Endothelial cell of umbilical vein (primary cell): Measurements from ENCODE around the gene SPAG4. TPM values are rescaled to one million over a fixed set of nuclear protein-coding genes. Genes with fewer than 3 reads are reported as not detected.

Experiments used
- BruUV-seq: library from RNA; stranded (reverse); fragments of 400-500 nt; replicated peaks from 2 replicates; lab custom pipeline; 2021; lab: Mats Ljungman, UMichigan
- CTCF ChIA-PET: fragments of 300-600, 350-600 bp; sonication (Branson Sonifier 250); formaldehyde crosslinking; loops from one replicate; lab custom pipeline; 2021; ENCODE audit warnings: antibody characterized with exemption, inconsistent platforms; lab: Charles Lee
- POLR2A ChIA-PET: fragments of 300-600, 350-600 bp; sonication (Branson Sonifier 250); formaldehyde crosslinking; loops from one replicate; lab custom pipeline; 2021; ENCODE audit warnings: antibody characterized with exemption, inconsistent platforms; lab: Charles Lee
- DNase-seq: peaks from one replicate; pipeline ENCODE4 v3.0.0-alpha.2; 2011; ENCODE audit warnings: low read depth, low spot score
- FAIRE-seq: peaks from 2 replicates; lab custom pipeline; 2011; peaks lifted over from hg19 to GRCh38; lab: Jason Lieb, UNC
- H2AFZ ChIP-seq: 2 replicates; pipeline ENCODE4 v1.6.0; 2012; ENCODE audit warnings: low read depth, low read length, control low read depth, inconsistent platforms
- H3K27ac ChIP-seq: 2 replicates; pipeline ENCODE4 v1.5.1; 2011; ENCODE audit warnings: low read depth, mild to moderate bottlenecking, control low read depth, low read length, moderate library complexity; ENCODE audit not compliant: insufficient read depth
- H3K27me3 ChIP-seq, 2 experiments: 2 replicates each; pipeline versions ENCODE4 v1.6.0 to v1.6.1; 2011; ENCODE audit warnings: low read length in 2 of 2, mixed read lengths in 1 of 2; ENCODE audit not compliant: control insufficient read depth in 2 of 2, insufficient read depth in 2 of 2
- H3K36me3 ChIP-seq, 2 experiments: 2 replicates in 1 of 2; 3 replicates in 1 of 2; pipeline ENCODE4 v1.5.1; 2011; ENCODE audit warnings: low read length in 2 of 2, mild to moderate bottlenecking in 1 of 2, moderate library complexity in 1 of 2; ENCODE audit not compliant: control insufficient read depth in 2 of 2, insufficient read depth in 2 of 2; ENCODE audit errors: extremely low read depth in 1 of 2
- H3K4me1 ChIP-seq: 3 replicates; pipeline ENCODE4 v1.5.1; 2011; ENCODE audit warnings: mild to moderate bottlenecking, low read length; ENCODE audit not compliant: control insufficient read depth, insufficient read depth; ENCODE audit errors: extremely low read depth
- H3K4me2 ChIP-seq: 2 replicates; pipeline ENCODE4 v1.6.1; 2011; ENCODE audit warnings: low read length, control low read depth, mixed read lengths; ENCODE audit not compliant: insufficient read depth
- H3K4me3 ChIP-seq, 3 experiments: fragments of 200-600 bp in 1 of 3; sonication (generic), shearing (Covaris generic) in 1 of 3; replicated peaks in 1 of 3; 2 replicates each; pipeline ENCODE4 v1.5.1; 2011 to 2016; ENCODE audit warnings: control low read depth in 3 of 3, low read length in 3 of 3, mild to moderate bottlenecking in 2 of 3, inconsistent platforms in 1 of 3, low read depth in 1 of 3, moderate library complexity in 1 of 3; ENCODE audit not compliant: insufficient read depth in 1 of 3
- H3K79me2 ChIP-seq: 2 replicates; pipeline ENCODE4 v1.6.0; 2012; ENCODE audit warnings: low read length, inconsistent platforms; ENCODE audit not compliant: control insufficient read depth, insufficient read depth
- H3K9ac ChIP-seq: replicated peaks from 2 replicates; pipeline ENCODE3; 2011; ENCODE audit warnings: low read length, control low read depth; ENCODE audit not compliant: insufficient read depth; ENCODE audit errors: extremely low read depth
- H3K9me1 ChIP-seq: replicated peaks from 3 replicates; pipeline ENCODE4 v1.6.0; 2011; ENCODE audit warnings: mild to moderate bottlenecking, low read length; ENCODE audit not compliant: control insufficient read depth, insufficient read depth; ENCODE audit errors: extremely low read depth
- H3K9me3 ChIP-seq: replicated peaks from 2 replicates; pipeline ENCODE4 v1.5.1; 2012; ENCODE audit warnings: low read length, inconsistent platforms; ENCODE audit not compliant: control insufficient read depth, insufficient read depth
- H4K20me1 ChIP-seq: replicated peaks from 2 replicates; pipeline ENCODE3; 2011; ENCODE audit warnings: mild to moderate bottlenecking, low read length; ENCODE audit not compliant: control insufficient read depth, insufficient read depth; ENCODE audit errors: extremely low read depth
- CTCF ChIP-seq, 2 donors: IDR thresholded peaks; 1 replicate in 1 of 2; 2 replicates in 1 of 2; pipeline ENCODE4 v1.5.1; 2011; ENCODE audit warnings: low read length in 2 of 2, mild to moderate bottlenecking in 2 of 2, moderate library complexity in 2 of 2, control low read depth in 1 of 2, inconsistent platforms in 1 of 2, low read depth in 1 of 2; ENCODE audit not compliant: insufficient read depth in 1 of 2; ENCODE audit errors: extremely low read depth in 1 of 2
- EZH2 ChIP-seq: IDR thresholded peaks from 2 replicates; pipeline ENCODE4 v1.6.1; 2012; ENCODE audit warnings: borderline replicate concordance, low read depth, mild to moderate bottlenecking, moderate library complexity, low read length, inconsistent platforms; ENCODE audit not compliant: severe bottlenecking
- FOS ChIP-seq: IDR thresholded peaks from 2 replicates; pipeline ENCODE4 v1.6.1; 2011; ENCODE audit warnings: mild to moderate bottlenecking, low read length, moderate library complexity, borderline replicate concordance; ENCODE audit not compliant: insufficient read depth
- GATA2 ChIP-seq: IDR thresholded peaks from 2 replicates; pipeline ENCODE4 v1.7.0; 2011; ENCODE audit warnings: low read depth, mild to moderate bottlenecking, moderate library complexity, mixed read lengths, low read length; ENCODE audit not compliant: insufficient read length, insufficient read depth
- JUN ChIP-seq: IDR thresholded peaks from 2 replicates; pipeline ENCODE4 v1.6.1; 2011; ENCODE audit warnings: borderline replicate concordance, low read depth; ENCODE audit not compliant: insufficient read length, insufficient read depth
- MAX ChIP-seq: IDR thresholded peaks from 2 replicates; pipeline ENCODE4 v1.6.1; 2011; ENCODE audit not compliant: insufficient read depth, insufficient read length
- MYC ChIP-seq: IDR thresholded peaks from one replicate; pipeline ENCODE4 v1.6.1; 2011; ENCODE audit warnings: mild to moderate bottlenecking, low read depth, low read length
- POLR2A ChIP-seq: IDR thresholded peaks from 2 replicates; pipeline ENCODE4 v1.6.1; 2012; ENCODE audit warnings: low read depth, mild to moderate bottlenecking, control low read depth, low read length
- POLR2AphosphoS5 ChIP-seq: IDR thresholded peaks from 2 replicates; pipeline ENCODE4 v1.6.1; 2012; ENCODE audit warnings: low read depth, mild to moderate bottlenecking, control low read depth, low read length, moderate library complexity; ENCODE audit not compliant: insufficient read depth
- dilution Hi-C: fragments of 300-500 bp; cut with MboI; formaldehyde crosslinking; loops from one replicate; pipeline ENCODE4 v1.15.0; 2019; ENCODE audit warnings: low sequenced_read_pairs; ENCODE audit not compliant: extremely low pct_ligation_motif_present
- intact Hi-C: fragments of 100-400 bp; cut with micrococcal nuclease; formaldehyde crosslinking; loops from one replicate; pipeline ENCODE4 v1.10.0; 2022
- polyA plus RNA-seq, 4 experiments: library from polyadenylated mRNA; depleted of rRNA in 3 of 4; stranded (reverse) in 3 of 4; unstranded in 1 of 4; fragments of >200 nt; gene quantifications; 2 replicates each; pipeline versions ENCODE4 v1.2.1 to v1.2.3, GENCODE V29; 2011 to 2012; ENCODE audit warnings: missing spikeins in 1 of 4
- total RNA-seq: library from RNA; stranded (reverse); gene quantifications from 2 replicates; pipeline ENCODE4 v1.2.3, GENCODE V29; 2021

SPAG4 gene
- total and polyA plus RNA-seq, 2 donors (not counting 3 experiments of a cell fraction or from before 2014, with no cell fraction given) = 3.7 to 9.5 TPM

- ChIA-PET POLR2A (no interaction called here), CTCF (interaction anchor here (1.4 kb wide), 1 partner anchor 34 kb away, joined by 3 read pairs; no protein-coding TSS in a partner anchor)
- no peak for DNase-seq
- Histone ChIP-seq H3K4me1 (peaks cover 8% of the 10 kb centered on the region), H4K20me1 (no peaks in the 10 kb centered on the region), H2AFZ (no peak overlapping the region), H3K36me3 (no peaks in the 10 kb centered on the region), H3K9me1 (no peaks in the 10 kb centered on the region), H3K9me3 (no peaks in the 10 kb centered on the region), H3K4me3 (no peak overlapping the region), H3K9ac (no peak overlapping the region), H3K4me2 (no peak overlapping the region), H3K79me2 (no peaks in the 10 kb centered on the region), H3K27ac (no peak overlapping the region), H3K27me3 (peaks cover 13 to 17% of the 10 kb centered on the region in 2 experiments)
- dilution Hi-C loops = no loop called here
- no peak for FAIRE-seq
- TF ChIP-seq POLR2A = no peak
- intact Hi-C loops = no loop called here
- no TSS peak for BruUV-seq
Measured at GRCh38 chr20:35598476-35598875, 17.2 kb upstream of the SPAG4 start.

GRCh38 chr20:35598899-35599775 lies 16.5 kb upstream of the SPAG4 start:
- dilution Hi-C loops = no loop called here
- Histone ChIP-seq H3K27ac (no peak overlapping the region), H3K9me3 (no peaks in the 10 kb centered on the region), H3K79me2 (no peaks in the 10 kb centered on the region), H2AFZ (no peak overlapping the region), H3K4me1 (peaks cover 8% of the 10 kb centered on the region), H3K9ac (no peak overlapping the region), H4K20me1 (no peaks in the 10 kb centered on the region), H3K4me2 (no peak overlapping the region), H3K36me3 (no peaks in the 10 kb centered on the region), H3K4me3 (no peak overlapping the region), H3K9me1 (no peaks in the 10 kb centered on the region), H3K27me3 (peaks cover 13 to 17% of the 10 kb centered on the region in 2 experiments)
- BruUV-seq = no TSS peak
- POLR2A ChIA-PET = no interaction called here
- intact Hi-C loops = no loop called here
- FAIRE-seq (no peak), DNase-seq (no peak)
- TF ChIP-seq FOS (no peak), JUN (no peak), CTCF (IDR thresholded peaks at IDR 0.05; ENCODE audit: extremely low read depth in 1 of 2, insufficient read depth in 1 of 2, low read depth in 1 of 2, low read length in 2 of 2) (no peak), POLR2AphosphoS5 (no peak), MYC (no peak), POLR2A (no peak), EZH2 (no peak), GATA2 (no peak), MAX (no peak)
- CTCF ChIA-PET = interaction anchor here (1.4 kb wide), 1 partner anchor 34 kb away, joined by 3 read pairs; no protein-coding TSS in a partner anchor
